Esophagus muscularis mucosa (tissue), 3 donors: Measurements from ENCODE around the gene ANKRD23.

Source experiments
- POLR2A ChIP-seq: fragments of 450-650 bp; IDR thresholded peaks from one replicate; pipeline ENCODE4 v1.6.1; 2017; ENCODE audit warnings: antibody characterized with exemption, moderate library complexity, mild to moderate bottlenecking, low read depth
- TF ChIP-seq, protein P1 (sequence below), 3 experiments: fragments of 200-600 bp in 2 of 3; fragments of 450-650 bp in 1 of 3; sonication (generic) in 2 of 3; IDR thresholded peaks; one replicate each; pipeline ENCODE4 v1.5.1; 2017 to 2019; ENCODE audit warnings: antibody characterized with exemption in 3 of 3, mild to moderate bottlenecking in 2 of 3, moderate library complexity in 1 of 3

DNA sequence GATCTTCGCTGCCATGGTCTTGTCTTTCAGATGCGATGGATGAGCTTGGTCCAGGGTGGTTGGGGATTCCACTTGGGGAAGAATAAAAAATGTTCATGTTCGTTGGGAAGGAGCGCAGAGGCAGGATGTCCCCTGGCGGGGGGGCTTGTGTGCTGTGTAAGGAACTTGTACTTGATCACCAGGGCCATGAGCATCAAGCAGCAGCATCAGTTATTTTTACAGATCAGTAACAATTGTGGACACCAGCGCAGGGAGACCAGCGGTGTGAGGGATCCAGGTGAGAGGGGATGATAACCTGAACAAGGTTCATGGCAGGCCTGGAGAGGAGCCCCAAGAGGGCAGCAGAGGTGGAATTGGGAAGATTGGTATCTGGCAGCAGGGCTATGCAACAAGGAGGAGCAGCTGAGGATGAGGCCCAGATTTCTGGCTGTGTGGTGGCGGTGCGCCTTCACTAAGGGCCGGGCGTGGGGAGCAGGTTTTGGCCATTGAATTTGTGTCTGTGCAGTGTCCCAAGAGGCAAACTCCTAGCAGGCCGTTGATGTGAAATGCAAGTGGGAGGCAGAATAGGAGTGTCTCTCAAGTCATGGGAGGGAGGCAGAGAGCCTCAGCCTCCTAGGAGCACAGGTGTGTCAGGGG lies 23.8 kb downstream of the ANKRD23 start:
- TF ChIP-seq, protein P1, sequence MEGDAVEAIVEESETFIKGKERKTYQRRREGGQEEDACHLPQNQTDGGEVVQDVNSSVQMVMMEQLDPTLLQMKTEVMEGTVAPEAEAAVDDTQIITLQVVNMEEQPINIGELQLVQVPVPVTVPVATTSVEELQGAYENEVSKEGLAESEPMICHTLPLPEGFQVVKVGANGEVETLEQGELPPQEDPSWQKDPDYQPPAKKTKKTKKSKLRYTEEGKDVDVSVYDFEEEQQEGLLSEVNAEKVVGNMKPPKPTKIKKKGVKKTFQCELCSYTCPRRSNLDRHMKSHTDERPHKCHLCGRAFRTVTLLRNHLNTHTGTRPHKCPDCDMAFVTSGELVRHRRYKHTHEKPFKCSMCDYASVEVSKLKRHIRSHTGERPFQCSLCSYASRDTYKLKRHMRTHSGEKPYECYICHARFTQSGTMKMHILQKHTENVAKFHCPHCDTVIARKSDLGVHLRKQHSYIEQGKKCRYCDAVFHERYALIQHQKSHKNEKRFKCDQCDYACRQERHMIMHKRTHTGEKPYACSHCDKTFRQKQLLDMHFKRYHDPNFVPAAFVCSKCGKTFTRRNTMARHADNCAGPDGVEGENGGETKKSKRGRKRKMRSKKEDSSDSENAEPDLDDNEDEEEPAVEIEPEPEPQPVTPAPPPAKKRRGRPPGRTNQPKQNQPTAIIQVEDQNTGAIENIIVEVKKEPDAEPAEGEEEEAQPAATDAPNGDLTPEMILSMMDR (IDR thresholded peaks at IDR 0.05): no peak
- no peak for TF ChIP-seq POLR2A
